Measurements from ENCODE around the gene CDK17.

The CDK17 gene

DNA sequence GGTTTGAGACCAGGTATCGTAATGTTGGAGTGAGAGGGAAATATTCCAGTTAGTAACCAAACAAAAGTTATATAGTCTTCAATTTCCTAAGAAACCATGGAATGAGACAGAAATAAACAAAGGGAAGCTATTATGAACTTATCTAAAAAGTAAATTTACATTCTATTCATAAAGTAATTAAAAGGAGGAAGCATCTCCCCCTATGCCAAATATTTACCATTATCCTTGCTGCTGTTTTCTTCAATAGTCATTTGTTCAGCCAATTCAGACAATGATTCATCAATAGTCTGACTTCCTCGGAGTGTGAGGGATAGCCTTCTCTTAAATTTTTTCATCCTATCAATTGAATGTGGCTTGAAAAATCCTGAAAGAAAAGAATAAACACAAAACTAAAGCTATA, 65.7 kb downstream of the CDK17 start:
- H3K4me3 ChIP-seq (replicated peaks in 1 of 2; ENCODE audit: low read depth in 2 of 2, low read length in 2 of 2), result no peak overlapping the region
- TF ChIP-seq, protein P1, sequence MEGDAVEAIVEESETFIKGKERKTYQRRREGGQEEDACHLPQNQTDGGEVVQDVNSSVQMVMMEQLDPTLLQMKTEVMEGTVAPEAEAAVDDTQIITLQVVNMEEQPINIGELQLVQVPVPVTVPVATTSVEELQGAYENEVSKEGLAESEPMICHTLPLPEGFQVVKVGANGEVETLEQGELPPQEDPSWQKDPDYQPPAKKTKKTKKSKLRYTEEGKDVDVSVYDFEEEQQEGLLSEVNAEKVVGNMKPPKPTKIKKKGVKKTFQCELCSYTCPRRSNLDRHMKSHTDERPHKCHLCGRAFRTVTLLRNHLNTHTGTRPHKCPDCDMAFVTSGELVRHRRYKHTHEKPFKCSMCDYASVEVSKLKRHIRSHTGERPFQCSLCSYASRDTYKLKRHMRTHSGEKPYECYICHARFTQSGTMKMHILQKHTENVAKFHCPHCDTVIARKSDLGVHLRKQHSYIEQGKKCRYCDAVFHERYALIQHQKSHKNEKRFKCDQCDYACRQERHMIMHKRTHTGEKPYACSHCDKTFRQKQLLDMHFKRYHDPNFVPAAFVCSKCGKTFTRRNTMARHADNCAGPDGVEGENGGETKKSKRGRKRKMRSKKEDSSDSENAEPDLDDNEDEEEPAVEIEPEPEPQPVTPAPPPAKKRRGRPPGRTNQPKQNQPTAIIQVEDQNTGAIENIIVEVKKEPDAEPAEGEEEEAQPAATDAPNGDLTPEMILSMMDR (IDR thresholded peaks at IDR 0.05; ENCODE audit: low read depth, low read length), result no peak
- DNase-seq (ENCODE audit: low read depth in 2 of 2), result no peak

DNA sequence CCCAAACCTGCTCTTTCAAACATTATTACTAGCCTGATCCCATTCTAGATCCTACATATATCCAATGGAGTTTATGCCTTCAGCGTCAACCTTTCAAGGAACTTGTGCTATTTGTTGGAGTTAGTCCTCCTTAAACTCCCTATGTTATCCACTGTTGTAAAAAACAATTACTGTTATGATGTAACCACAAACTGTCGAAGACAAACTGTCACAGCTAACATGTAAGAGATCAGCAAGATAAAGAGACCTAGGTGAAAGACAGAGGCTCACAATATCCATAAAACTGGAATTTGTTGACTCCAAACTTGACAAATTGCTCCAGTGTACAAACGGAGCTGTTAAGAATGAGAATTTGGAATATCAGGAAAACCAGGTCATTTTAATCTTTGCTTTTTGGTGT, 70.7 kb downstream of the CDK17 start:
- no peak overlapping the region for H3K4me3 ChIP-seq (replicated peaks in 1 of 2; ENCODE audit: low read depth in 2 of 2, low read length in 2 of 2)
- DNase-seq (ENCODE audit: low read depth in 2 of 2), result no peak
- TF ChIP-seq, protein P1 (IDR thresholded peaks at IDR 0.05; ENCODE audit: low read depth, low read length), result no peak

DNA sequence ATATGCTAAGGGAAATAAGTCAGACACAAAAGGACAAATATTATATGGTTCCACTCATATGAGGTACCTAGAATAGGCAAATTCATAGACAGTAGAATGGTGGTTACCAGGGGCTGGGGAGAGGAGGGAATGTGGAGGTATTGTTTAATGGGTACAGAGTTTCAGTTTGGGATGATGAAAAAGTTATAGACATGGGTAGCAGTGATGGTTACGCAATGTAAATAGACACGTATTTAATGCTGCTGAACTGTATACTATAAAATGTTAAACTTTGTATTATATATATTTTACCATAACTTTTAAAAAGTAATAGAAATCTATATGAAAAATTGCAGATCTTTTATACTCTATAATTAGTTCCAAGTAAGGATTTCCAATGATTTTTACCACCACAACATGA, 71.2 kb downstream of the CDK17 start:
- TF ChIP-seq, protein P1 (IDR thresholded peaks at IDR 0.05; ENCODE audit: low read depth, low read length), result no peak
- no peak for DNase-seq (ENCODE audit: low read depth in 2 of 2)
- no peak overlapping the region for H3K4me3 ChIP-seq (replicated peaks in 1 of 2; ENCODE audit: low read depth in 2 of 2, low read length in 2 of 2)

DNA sequence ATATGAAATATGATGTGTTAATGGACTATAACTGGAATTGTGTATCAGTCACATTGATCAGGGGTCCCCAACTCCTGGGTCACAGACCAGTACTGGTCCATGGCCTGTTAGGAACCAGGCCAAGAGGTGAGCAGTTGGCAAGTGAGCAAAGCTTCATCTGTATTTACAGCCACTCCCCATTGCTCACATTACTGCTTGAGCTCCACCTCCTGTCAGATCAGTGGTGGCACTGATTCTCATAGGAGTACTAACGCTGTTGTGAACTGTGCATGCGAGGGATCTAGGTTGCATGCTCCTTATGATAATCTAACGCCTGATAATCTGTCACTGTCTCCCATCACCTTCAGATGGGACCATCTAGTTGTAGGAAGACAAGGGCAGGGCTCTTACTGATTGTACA, 72.3 kb downstream of the CDK17 start:
- no peak overlapping the region for H3K4me3 ChIP-seq (replicated peaks in 1 of 2; ENCODE audit: low read depth in 2 of 2, low read length in 2 of 2)
- TF ChIP-seq, protein P1 (IDR thresholded peaks at IDR 0.05; ENCODE audit: low read depth, low read length), result no peak
- no peak for DNase-seq (ENCODE audit: low read depth in 2 of 2)

DNA sequence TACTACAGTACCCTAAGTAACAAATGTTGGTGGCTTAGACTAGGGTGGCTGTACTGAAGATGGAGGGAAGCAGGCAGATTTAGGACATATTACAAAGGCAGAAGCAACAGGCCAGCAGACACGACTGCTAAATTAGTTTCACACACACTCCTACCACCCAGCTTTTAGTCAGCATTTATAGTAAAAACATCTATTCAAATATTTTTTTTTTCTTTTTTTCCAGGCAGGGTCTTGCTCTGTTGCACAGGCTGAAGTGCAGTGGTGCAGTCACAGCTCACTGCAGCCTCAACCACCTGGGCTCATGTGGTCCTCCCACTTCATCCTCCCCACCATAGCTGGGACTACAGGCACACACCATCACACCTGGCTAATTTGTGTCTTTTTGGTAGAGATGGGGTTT, 72.9 kb downstream of the CDK17 start:
- TF ChIP-seq, protein P1 (IDR thresholded peaks at IDR 0.05; ENCODE audit: low read depth, low read length), result no peak
- no peak overlapping the region for H3K4me3 ChIP-seq (replicated peaks in 1 of 2; ENCODE audit: low read depth in 2 of 2, low read length in 2 of 2)
- DNase-seq (ENCODE audit: low read depth in 2 of 2), result no peak

DNA sequence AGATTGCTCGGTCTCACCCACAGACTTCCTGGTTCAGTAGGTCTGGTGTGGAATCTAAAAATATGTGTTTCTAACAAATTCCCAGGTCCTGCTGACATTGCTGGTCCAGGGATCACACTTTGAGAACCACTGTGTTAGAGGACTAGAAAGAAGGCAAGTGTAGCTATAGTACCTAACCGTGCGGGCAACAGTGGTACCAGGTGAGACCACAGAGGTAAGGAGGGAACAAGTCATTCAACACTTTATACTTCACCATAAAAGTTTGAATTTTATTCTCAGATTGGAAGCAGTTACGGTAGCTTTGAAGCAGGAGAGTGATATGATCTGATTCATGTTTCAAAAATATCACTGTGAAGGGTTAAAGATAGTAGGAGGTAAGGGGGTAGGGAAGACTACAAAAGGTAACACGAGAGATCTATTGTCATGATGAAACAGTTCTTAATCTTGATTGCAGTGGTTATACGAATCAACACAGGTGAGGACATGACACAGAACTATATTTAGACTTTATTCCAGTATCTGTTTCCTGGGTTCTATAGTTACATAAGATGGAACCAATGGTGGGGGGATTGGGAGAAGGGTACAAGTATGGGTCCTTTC, 73.5 kb downstream of the CDK17 start:
- H3K4me3 ChIP-seq (replicated peaks in 1 of 2; ENCODE audit: low read depth in 2 of 2, low read length in 2 of 2), result no peak overlapping the region
- TF ChIP-seq, protein P1 (IDR thresholded peaks at IDR 0.05; ENCODE audit: low read depth, low read length), result no peak
- DNase-seq (ENCODE audit: low read depth in 2 of 2), result no peak

DNA sequence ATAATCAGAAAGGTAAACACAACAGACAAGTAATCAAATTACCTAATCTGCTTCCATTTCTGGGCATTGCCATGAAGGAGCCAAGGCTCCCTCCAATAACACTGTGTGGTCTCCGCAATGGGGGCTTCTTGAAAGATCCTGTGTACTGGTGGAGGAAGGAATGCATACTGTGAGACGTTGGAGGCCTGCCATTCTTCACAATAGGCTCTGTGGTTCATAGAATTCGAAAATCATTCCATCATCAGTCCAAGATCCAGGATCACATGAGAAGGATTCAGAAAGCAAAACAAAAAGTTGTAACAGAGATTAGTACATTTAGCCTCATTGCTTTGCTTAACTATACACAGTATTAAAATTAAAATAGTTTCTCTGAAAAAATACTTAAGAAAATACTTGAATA, 76.3 kb downstream of the CDK17 start:
- TF ChIP-seq, protein P1 (IDR thresholded peaks at IDR 0.05; ENCODE audit: low read depth, low read length), result no peak
- no peak overlapping the region for H3K4me3 ChIP-seq (replicated peaks in 1 of 2; ENCODE audit: low read depth in 2 of 2, low read length in 2 of 2)
- DNase-seq (ENCODE audit: low read depth in 2 of 2), result peak in 1 of 2 donors; percentile 10

Measured in cardiac fibroblast (primary cell).